ENCODE measurements around the gene C12orf75.
"Not testable (repeated sequence)": the region's sequence is repeated elsewhere in the genome, so short reads cannot be mapped to it uniquely, and the experiment has no call there.

DNA sequence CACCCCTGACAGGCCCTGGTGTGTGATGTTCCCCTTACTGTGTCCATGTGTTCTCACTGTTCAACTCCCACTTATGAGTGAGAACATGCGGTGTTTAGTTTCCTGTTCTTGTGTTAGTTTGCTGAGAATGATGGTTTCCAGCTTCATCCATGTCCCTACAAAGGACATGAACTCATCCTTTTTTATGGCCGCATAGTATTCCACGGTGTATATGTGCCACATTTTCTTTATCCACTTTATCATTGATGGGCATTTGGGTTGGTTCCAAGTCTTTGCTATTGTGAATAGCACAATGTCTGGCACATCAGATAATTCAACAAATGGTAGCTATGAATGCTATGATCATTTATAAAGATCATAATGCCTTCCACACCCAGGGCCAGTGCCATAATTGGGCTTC lies 73.6 kb downstream of the C12orf75 start:
- not testable (repeated sequence) for TF ChIP-seq POLR2A, CTCF (IDR thresholded peaks at IDR 0.05)

Measured in adrenal gland (tissue), 5 donors.